ENCODE results near the gene EPS8L2.

DNA sequence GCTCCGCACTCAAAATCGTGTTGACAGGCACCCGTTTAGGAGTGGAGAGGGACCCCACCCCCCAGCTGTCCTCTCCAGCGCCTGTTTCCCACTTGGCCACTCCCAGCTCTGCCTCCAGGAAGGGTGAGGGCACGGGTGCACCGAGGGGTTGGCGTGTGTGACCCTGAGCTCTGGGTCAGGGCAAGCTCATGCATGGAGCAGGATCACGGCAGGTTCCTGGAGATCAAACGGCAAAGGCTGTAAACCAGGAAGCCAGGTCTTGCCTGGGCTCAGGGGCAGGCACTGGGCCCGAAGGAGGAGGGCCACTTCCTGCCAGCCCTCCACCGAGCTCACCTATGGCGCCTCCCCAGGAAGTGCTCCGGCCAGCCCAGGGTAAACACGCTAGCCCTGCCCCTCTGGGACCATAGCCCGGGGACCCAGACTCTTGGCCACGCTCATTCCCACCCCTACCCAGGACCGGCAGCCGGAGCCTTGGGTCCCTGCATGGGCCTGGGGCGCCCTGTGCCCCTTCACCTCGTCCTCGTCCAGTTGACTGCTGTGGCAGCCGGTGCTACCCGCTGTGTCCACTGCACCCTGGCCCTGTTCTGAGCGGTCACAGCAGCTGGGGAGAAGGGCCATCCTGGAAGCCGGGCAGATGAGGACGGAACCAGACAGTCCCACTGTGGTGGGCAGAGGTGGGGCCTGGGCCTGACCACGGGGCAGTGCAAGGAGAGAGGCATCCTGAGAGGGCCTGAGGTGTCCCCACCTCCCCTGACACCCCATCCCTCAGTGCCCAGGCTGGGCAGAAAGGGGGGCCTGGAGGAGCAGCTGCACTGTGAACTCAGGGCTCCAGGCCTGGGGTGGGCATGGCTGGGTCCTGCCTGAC, 1.0 kb upstream of the EPS8L2 start:
- TF ChIP-seq ZNF621 (tag by site-specific recombination; IDR thresholded peaks at IDR 0.05) (no peak), ZNF548 (tag by site-specific recombination; IDR thresholded peaks at IDR 0.05) (no peak), ZNF19 (tag by site-specific recombination; IDR thresholded peaks at IDR 0.05; ENCODE audit: low read depth) (no peak), ZNF239 (tag by site-specific recombination; IDR thresholded peaks at IDR 0.05) (no peak), KLF16 (tag by site-specific recombination; IDR thresholded peaks at IDR 0.05) (no peak), ZNF146 (tag by site-specific recombination; IDR thresholded peaks at IDR 0.05) (no peak), TCF7L2 (IDR thresholded peaks at IDR 0.05; ENCODE audit: borderline replicate concordance, low read depth, low read length) (no peak), BCL11B (tag by site-specific recombination; IDR thresholded peaks at IDR 0.05; ENCODE audit: low read depth) (no peak)
- TF ChIP-seq, protein P1, sequence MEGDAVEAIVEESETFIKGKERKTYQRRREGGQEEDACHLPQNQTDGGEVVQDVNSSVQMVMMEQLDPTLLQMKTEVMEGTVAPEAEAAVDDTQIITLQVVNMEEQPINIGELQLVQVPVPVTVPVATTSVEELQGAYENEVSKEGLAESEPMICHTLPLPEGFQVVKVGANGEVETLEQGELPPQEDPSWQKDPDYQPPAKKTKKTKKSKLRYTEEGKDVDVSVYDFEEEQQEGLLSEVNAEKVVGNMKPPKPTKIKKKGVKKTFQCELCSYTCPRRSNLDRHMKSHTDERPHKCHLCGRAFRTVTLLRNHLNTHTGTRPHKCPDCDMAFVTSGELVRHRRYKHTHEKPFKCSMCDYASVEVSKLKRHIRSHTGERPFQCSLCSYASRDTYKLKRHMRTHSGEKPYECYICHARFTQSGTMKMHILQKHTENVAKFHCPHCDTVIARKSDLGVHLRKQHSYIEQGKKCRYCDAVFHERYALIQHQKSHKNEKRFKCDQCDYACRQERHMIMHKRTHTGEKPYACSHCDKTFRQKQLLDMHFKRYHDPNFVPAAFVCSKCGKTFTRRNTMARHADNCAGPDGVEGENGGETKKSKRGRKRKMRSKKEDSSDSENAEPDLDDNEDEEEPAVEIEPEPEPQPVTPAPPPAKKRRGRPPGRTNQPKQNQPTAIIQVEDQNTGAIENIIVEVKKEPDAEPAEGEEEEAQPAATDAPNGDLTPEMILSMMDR (tag by site-specific recombination; IDR thresholded peaks at IDR 0.05): no peak
- TF ChIP-seq, protein P2, sequence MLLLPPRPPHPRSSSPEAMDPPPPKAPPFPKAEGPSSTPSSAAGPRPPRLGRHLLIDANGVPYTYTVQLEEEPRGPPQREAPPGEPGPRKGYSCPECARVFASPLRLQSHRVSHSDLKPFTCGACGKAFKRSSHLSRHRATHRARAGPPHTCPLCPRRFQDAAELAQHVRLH (tag by site-specific recombination; IDR thresholded peaks at IDR 0.05): no peak
- TF ChIP-seq, protein P3, sequence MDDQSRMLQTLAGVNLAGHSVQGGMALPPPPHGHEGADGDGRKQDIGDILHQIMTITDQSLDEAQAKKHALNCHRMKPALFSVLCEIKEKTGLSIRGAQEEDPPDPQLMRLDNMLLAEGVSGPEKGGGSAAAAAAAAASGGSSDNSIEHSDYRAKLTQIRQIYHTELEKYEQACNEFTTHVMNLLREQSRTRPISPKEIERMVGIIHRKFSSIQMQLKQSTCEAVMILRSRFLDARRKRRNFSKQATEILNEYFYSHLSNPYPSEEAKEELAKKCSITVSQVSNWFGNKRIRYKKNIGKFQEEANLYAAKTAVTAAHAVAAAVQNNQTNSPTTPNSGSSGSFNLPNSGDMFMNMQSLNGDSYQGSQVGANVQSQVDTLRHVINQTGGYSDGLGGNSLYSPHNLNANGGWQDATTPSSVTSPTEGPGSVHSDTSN (CRISPR knock-in tag; IDR thresholded peaks at IDR 0.05): no peak
- TF ChIP-seq, protein P4, sequence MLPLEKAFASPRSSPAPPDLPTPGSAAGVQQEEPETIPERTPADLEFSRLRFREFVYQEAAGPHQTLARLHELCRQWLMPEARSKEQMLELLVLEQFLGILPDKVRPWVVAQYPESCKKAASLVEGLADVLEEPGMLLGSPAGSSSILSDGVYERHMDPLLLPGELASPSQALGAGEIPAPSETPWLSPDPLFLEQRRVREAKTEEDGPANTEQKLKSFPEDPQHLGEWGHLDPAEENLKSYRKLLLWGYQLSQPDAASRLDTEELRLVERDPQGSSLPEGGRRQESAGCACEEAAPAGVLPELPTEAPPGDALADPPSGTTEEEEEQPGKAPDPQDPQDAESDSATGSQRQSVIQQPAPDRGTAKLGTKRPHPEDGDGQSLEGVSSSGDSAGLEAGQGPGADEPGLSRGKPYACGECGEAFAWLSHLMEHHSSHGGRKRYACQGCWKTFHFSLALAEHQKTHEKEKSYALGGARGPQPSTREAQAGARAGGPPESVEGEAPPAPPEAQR (tag by site-specific recombination; IDR thresholded peaks at IDR 0.05): no peak
